HepG2 (cell line): ENCODE measurements around the gene RGS7. TPM values are rescaled to one million over a fixed set of nuclear protein-coding genes. Genes with fewer than 3 reads are reported as not detected.

Experiments
- ATAC-seq: fragments of 200-7000 bp; cut with Tn5 transposase; 3 replicates; pipeline ENCODE4 v1.9.1; 2020; ENCODE audit warnings: mild to moderate bottlenecking, moderate library complexity
- BruUV-seq: library from RNA; stranded (reverse); fragments of 400-500 nt; replicated peaks from 2 replicates; lab custom pipeline; 2021; lab: Mats Ljungman, UMichigan
- CTCF ChIA-PET: fragments of 300-600 bp; formaldehyde crosslinking; extraction: SDS; loops from one replicate; lab custom pipeline; 2021; ENCODE audit warnings: low total read pairs, inconsistent platforms, low intra/inter-chr PET ratio; lab: Yijun Ruan, JAX
- POLR2A ChIA-PET: fragments of 350-600 bp; sonication (Branson Sonifier 250); formaldehyde crosslinking; loops from one replicate; lab custom pipeline; 2020; ENCODE audit warnings: antibody characterized with exemption, inconsistent platforms; lab: Yijun Ruan, JAX
- DNase-seq: peaks from one replicate; pipeline ENCODE4 v3.0.0-alpha.2; 2015; ENCODE audit warnings: low spot score
- FAIRE-seq: peaks from 3 replicates; lab custom pipeline; 2011; peaks lifted over from hg19 to GRCh38; lab: Jason Lieb, UNC
- H2AFZ ChIP-seq: one replicate; pipeline ENCODE4 v1.6.1; 2011; ENCODE audit warnings: low read length, inconsistent platforms
- H3K27ac ChIP-seq: fragments of 300-600 bp; 3 replicates; pipeline ENCODE4 v1.8.0; 2011; ENCODE audit warnings: mixed run types, mild to moderate bottlenecking, mixed read lengths, low read length, inconsistent platforms; ENCODE audit not compliant: insufficient read depth; ENCODE audit errors: extremely low read length
- H3K27me3 ChIP-seq, 2 experiments: fragments of 200-600 bp in 1 of 2; 2 replicates in 1 of 2; 3 replicates in 1 of 2; pipeline versions ENCODE4 v1.6.0 to v1.8.0; 2011; ENCODE audit warnings: low read length in 2 of 2, mild to moderate bottlenecking in 2 of 2, moderate library complexity in 2 of 2, inconsistent platforms in 1 of 2; ENCODE audit not compliant: insufficient read depth in 2 of 2, control insufficient read depth in 1 of 2
- H3K36me3 ChIP-seq, 2 experiments: fragments of 200-600 bp in 1 of 2; replicated peaks in 1 of 2; 2 replicates in 1 of 2; 3 replicates in 1 of 2; pipeline versions ENCODE4 v1.5.1 to v1.8.0; 2011; ENCODE audit warnings: low read length in 2 of 2, inconsistent platforms in 1 of 2; ENCODE audit not compliant: insufficient read depth in 2 of 2, control insufficient read depth in 1 of 2
- H3K4me1 ChIP-seq: 2 replicates; pipeline ENCODE4 v1.5.1; 2012; ENCODE audit warnings: low read length, inconsistent platforms; ENCODE audit not compliant: insufficient read depth
- H3K4me2 ChIP-seq: 2 replicates; pipeline ENCODE4 v1.6.0; 2011; ENCODE audit warnings: low read depth, low read length, inconsistent platforms
- H3K4me3 ChIP-seq, 3 experiments: fragments of 200-600 bp in 1 of 3; sonication (generic), shearing (Covaris generic) in 1 of 3; replicated peaks in 1 of 3; 2 replicates each; pipeline ENCODE4 v1.5.1; 2011 to 2016; ENCODE audit warnings: low read length in 3 of 3, inconsistent platforms in 2 of 3, low read depth in 2 of 3, mild to moderate bottlenecking in 2 of 3, control low read depth in 1 of 3, mixed read lengths in 1 of 3; ENCODE audit not compliant: insufficient read depth in 1 of 3
- H3K79me2 ChIP-seq: one replicate; pipeline ENCODE4 v1.6.1; 2011; ENCODE audit warnings: low read length, inconsistent platforms; ENCODE audit not compliant: insufficient read depth
- H3K9ac ChIP-seq: 2 replicates; pipeline ENCODE4 v1.6.0; 2011; ENCODE audit warnings: mild to moderate bottlenecking, low read depth, low read length, inconsistent platforms; ENCODE audit not compliant: insufficient read depth
- H3K9me3 ChIP-seq: 2 replicates; pipeline ENCODE4 v1.5.1; 2012; ENCODE audit warnings: mild to moderate bottlenecking, low read length
- H4K20me1 ChIP-seq: 2 replicates; pipeline ENCODE4 v1.6.0; 2011; ENCODE audit warnings: inconsistent platforms, mild to moderate bottlenecking, low read length, moderate library complexity; ENCODE audit not compliant: insufficient read depth
- HNF4G ChIP-seq, 2 experiments: sonication (generic) in 1 of 2; formaldehyde crosslinking in 1 of 2; IDR thresholded peaks; 2 replicates each; pipeline versions ENCODE4 v1.4.0 to v1.6.1; 2011 to 2020; ENCODE audit warnings: borderline replicate concordance in 2 of 2, low read depth in 2 of 2, mild to moderate bottlenecking in 2 of 2, low read length in 1 of 2, missing genetic modification reagents in 1 of 2, moderate library complexity in 1 of 2
- KLF16 ChIP-seq, 2 experiments: sonication (generic) in 1 of 2; formaldehyde crosslinking in 1 of 2; IDR thresholded peaks; 2 replicates each; pipeline versions ENCODE4 v1.6.1 to v1.8.0; 2016 to 2023; ENCODE audit warnings: missing genetic modification reagents in 2 of 2, missing compliant biosample characterization in 1 of 2
- MBNL3 ChIP-seq: fragments of 250-450 bp; sonication (Bioruptor Pico); conservative IDR thresholded peaks from 2 replicates; pipeline ENCODE4 v1.8.0; 2022; ENCODE audit warnings: mild to moderate bottlenecking, inconsistent platforms
- TAF1 ChIP-seq: sonication (generic); formaldehyde crosslinking; IDR thresholded peaks from 2 replicates; pipeline ENCODE4 v1.4.0; 2020; ENCODE audit warnings: missing genetic modification reagents
- ZNF180 ChIP-seq: sonication (generic); formaldehyde crosslinking; IDR thresholded peaks from 2 replicates; pipeline ENCODE4 v1.4.0; 2020; ENCODE audit warnings: low read depth, missing genetic modification reagents, borderline replicate concordance
- ZNF557 ChIP-seq: sonication (generic); formaldehyde crosslinking; IDR thresholded peaks from 2 replicates; pipeline ENCODE4 v1.4.0; 2020; ENCODE audit warnings: missing genetic modification reagents
- ZNF574 ChIP-seq: sonication (generic); formaldehyde crosslinking; IDR thresholded peaks from 2 replicates; pipeline ENCODE4 v1.4.0; 2020; ENCODE audit warnings: missing genetic modification reagents
- ZNF670 ChIP-seq: sonication (generic); formaldehyde crosslinking; IDR thresholded peaks from 2 replicates; pipeline ENCODE4 v1.8.0; 2022; ENCODE audit warnings: mild to moderate bottlenecking, missing genetic modification reagents, borderline replicate concordance
- WGBS: methylation state at CpG from one replicate; pipeline ENCODE4 v1.1.6; 2017; ENCODE audit warnings: low lambda C conversion rate; 5-methylcytosine and 5-hydroxymethylcytosine counted together
- in situ Hi-C: cut with HindIII; loops from 2 replicates; pipeline ENCODE4 v1.10.0; 2017; ENCODE audit warnings: low pct_unique_long_range_greater_than_20kb; ENCODE audit not compliant: extremely low pct_ligation_motif_present
- intact Hi-C: fragments of 100-400 bp; cut with micrococcal nuclease; formaldehyde crosslinking; loops from one replicate; pipeline ENCODE4 v1.10.0; 2022; ENCODE audit not compliant: unreplicated experiment
- polyA plus RNA-seq, 8 experiments: library from polyadenylated mRNA; depleted of rRNA in 3 of 8; stranded (reverse) in 7 of 8; unstranded in 1 of 8; fragments of >200 nt; fragmentation: Illumina TruSeq in 4 of 8; extraction: Trizol in 4 of 8; gene quantifications; 2 replicates each; pipeline versions ENCODE4 v1.2.1 to v1.2.3, GENCODE V29; 2011 to 2016; ENCODE audit warnings: low read depth in 4 of 8, missing spikeins in 1 of 8, mixed read lengths in 1 of 8; ENCODE audit not compliant: insufficient read depth in 1 of 8
- total RNA-seq, 5 experiments: library from RNA; depleted of rRNA; stranded (reverse); fragments of >200 nt; fragmentation: Illumina TruSeq; extraction: Trizol; gene quantifications; 2 replicates each; pipeline ENCODE4 v1.2.3, GENCODE V29; 2016; ENCODE audit warnings: low read depth in 1 of 5

Gene RGS7
- total and polyA plus RNA-seq, 2 of the 13 experiments (the other 11 are each of a cell fraction or from before 2014, with no cell fraction given): not detected

GRCh38 chr1:241208910-241209379, 148.1 kb downstream of the RGS7 start:
- H3K4me2 ChIP-seq: no peak overlapping the region
- no peak overlapping the region for H3K27ac ChIP-seq
- BruUV-seq: no TSS peak
- H3K36me3 ChIP-seq: no peaks in the 10 kb centered on the region
- ATAC-seq (no peak), FAIRE-seq (no peak), DNase-seq (no peak)
- H4K20me1 ChIP-seq: no peaks in the 10 kb centered on the region
- H3K4me3 ChIP-seq: no peak overlapping the region
- CTCF ChIA-PET: no interaction called here
- no peaks in the 10 kb centered on the region for H3K9me3 ChIP-seq
- H3K27me3 ChIP-seq: no peaks in the 10 kb centered on the region
- no peaks in the 10 kb centered on the region for H3K79me2 ChIP-seq
- POLR2A ChIA-PET: no interaction called here
- TF ChIP-seq ZNF670 (CRISPR knock-in tag) (no peak), KLF16 (CRISPR knock-in tag; IDR thresholded peaks at IDR 0.05) (no peak), ZNF574 (no peak), TAF1 (CRISPR knock-in tag) (no peak), ZNF557 (CRISPR knock-in tag) (no peak), ZNF180 (CRISPR knock-in tag) (no peak), MBNL3 (CRISPR knock-in tag) (no peak), HNF4G (IDR thresholded peaks at IDR 0.05; ENCODE audit: borderline replicate concordance, low read depth, low read length) (no peak), HNF4G (CRISPR knock-in tag; IDR thresholded peaks at IDR 0.05; ENCODE audit: borderline replicate concordance, low read depth) (no peak)
- no peak overlapping the region for H2AFZ ChIP-seq
- no peaks in the 10 kb centered on the region for H3K4me1 ChIP-seq
- 26% methylated on average over 7 of the region's 7 CpGs for WGBS
- H3K9ac ChIP-seq: no peak overlapping the region
- in situ Hi-C loops: no loop called here
- intact Hi-C loops: no loop called here
